H9 (cell line): ENCODE results near the gene ARHGAP4. TPM values are rescaled to one million over a fixed set of nuclear protein-coding genes. Genes with fewer than 3 reads are reported as not detected.

Experiments used
- DNase-seq: peaks from one replicate; pipeline ENCODE4 v3.0.0-alpha.2; 2017
- H2AFZ ChIP-seq: one replicate; pipeline ENCODE4 v1.6.1; 2013; ENCODE audit warnings: mild to moderate bottlenecking, low read length, control low read depth, moderate library complexity
- H2AK5ac ChIP-seq: 2 replicates; pipeline ENCODE4 v1.6.1; 2013; ENCODE audit warnings: low read length, control low read depth, mixed read lengths; ENCODE audit not compliant: insufficient read length
- H2BK120ac ChIP-seq: one replicate; pipeline ENCODE4 v1.6.1; 2013; ENCODE audit warnings: low read depth, mild to moderate bottlenecking, low read length, control low read depth, inconsistent platforms; ENCODE audit not compliant: poor library complexity, severe bottlenecking
- H2BK12ac ChIP-seq: 2 replicates; pipeline ENCODE4 v1.6.1; 2013; ENCODE audit warnings: low read length, control low read depth, mixed read lengths, low read depth; ENCODE audit not compliant: insufficient read length
- H2BK15ac ChIP-seq: 2 replicates; pipeline ENCODE4 v1.6.1; 2013; ENCODE audit warnings: low read depth, low read length, control low read depth
- H2BK20ac ChIP-seq: one replicate; pipeline ENCODE4 v1.6.1; 2013; ENCODE audit warnings: low read depth, mild to moderate bottlenecking, low read length, control low read depth, inconsistent platforms; ENCODE audit not compliant: poor library complexity, severe bottlenecking
- H2BK5ac ChIP-seq: 2 replicates; pipeline ENCODE4 v1.6.1; 2013; ENCODE audit warnings: low read length, control low read depth, mixed read lengths; ENCODE audit not compliant: insufficient read length
- H3K14ac ChIP-seq: 2 replicates; pipeline ENCODE4 v1.6.1; 2013; ENCODE audit warnings: low read length, control low read depth; ENCODE audit not compliant: insufficient read depth
- H3K18ac ChIP-seq: 2 replicates; pipeline ENCODE4 v1.6.1; 2013; ENCODE audit warnings: low read depth, mild to moderate bottlenecking, mixed read lengths, low read length, control low read depth; ENCODE audit not compliant: insufficient read length
- H3K23ac ChIP-seq: 2 replicates; pipeline ENCODE4 v1.6.1; 2013; ENCODE audit warnings: low read length, control low read depth, mixed read lengths, low read depth; ENCODE audit not compliant: insufficient read length
- H3K23me2 ChIP-seq: 2 replicates; pipeline ENCODE4 v1.6.1; 2013; ENCODE audit warnings: low read depth, mild to moderate bottlenecking, mixed read lengths, low read length, control low read depth; ENCODE audit not compliant: insufficient read length, poor library complexity, severe bottlenecking
- H3K27ac ChIP-seq: 2 replicates; pipeline ENCODE4 v1.5.1; 2013; ENCODE audit warnings: low read length, control low read depth, mixed read lengths, low read depth; ENCODE audit not compliant: insufficient read length
- H3K27me3 ChIP-seq: 2 replicates; pipeline ENCODE4 v1.6.1; 2013; ENCODE audit warnings: low read length, control low read depth, inconsistent platforms; ENCODE audit not compliant: insufficient read depth
- H3K4ac ChIP-seq: 2 replicates; pipeline ENCODE4 v1.6.1; 2013; ENCODE audit warnings: low read depth, mild to moderate bottlenecking, control low read depth, inconsistent platforms, low read length, moderate library complexity
- H3K4me1 ChIP-seq: 2 replicates; pipeline ENCODE4 v1.6.1; 2013; ENCODE audit warnings: low read length, control low read depth, inconsistent platforms; ENCODE audit not compliant: insufficient read depth
- H3K4me2 ChIP-seq: 2 replicates; pipeline ENCODE4 v1.6.1; 2013; ENCODE audit warnings: low read length, control low read depth, mixed read lengths; ENCODE audit not compliant: insufficient read length, insufficient read depth
- H3K56ac ChIP-seq: 2 replicates; pipeline ENCODE4 v1.6.1; 2013; ENCODE audit warnings: low read depth, mild to moderate bottlenecking, mixed read lengths, low read length, control low read depth; ENCODE audit not compliant: insufficient read length
- H3K79me1 ChIP-seq: 2 replicates; pipeline ENCODE4 v1.6.1; 2013; ENCODE audit warnings: low read depth, mild to moderate bottlenecking, moderate library complexity, low read length, control low read depth, inconsistent platforms; ENCODE audit not compliant: insufficient read depth, poor library complexity, severe bottlenecking
- H3K79me2 ChIP-seq: 2 replicates; pipeline ENCODE4 v1.6.1; 2013; ENCODE audit warnings: low read length, control low read depth, inconsistent platforms; ENCODE audit not compliant: insufficient read depth
- H3K9ac ChIP-seq: 2 replicates; pipeline ENCODE4 v1.6.1; 2013; ENCODE audit warnings: low read length, control low read depth, mixed read lengths; ENCODE audit not compliant: insufficient read length; ENCODE audit errors: extremely low read depth
- H3K9me3 ChIP-seq: one replicate; pipeline ENCODE4 v1.6.1; 2013; ENCODE audit warnings: low read depth, low read length, inconsistent platforms; ENCODE audit not compliant: control insufficient read depth
- H3T11ph ChIP-seq: one replicate; pipeline ENCODE4 v1.6.1; 2013; ENCODE audit warnings: mild to moderate bottlenecking, low read length, control low read depth, inconsistent platforms
- H4K20me1 ChIP-seq: one replicate; pipeline ENCODE4 v1.6.1; 2013; ENCODE audit not compliant: control insufficient read depth, insufficient read length, insufficient read depth
- H4K5ac ChIP-seq: 2 replicates; pipeline ENCODE4 v1.6.1; 2013; ENCODE audit warnings: low read depth, mild to moderate bottlenecking, mixed read lengths, low read length, control low read depth; ENCODE audit not compliant: insufficient read length
- H4K8ac ChIP-seq: replicated peaks from 2 replicates; pipeline ENCODE4 v1.6.1; 2013; ENCODE audit warnings: low read length, control low read depth, mixed read lengths, low read depth; ENCODE audit not compliant: insufficient read length
- H4K91ac ChIP-seq: 2 replicates; pipeline ENCODE4 v1.6.1; 2013; ENCODE audit warnings: low read depth, mild to moderate bottlenecking, moderate library complexity, mixed read lengths, low read length, control low read depth; ENCODE audit not compliant: insufficient read length
- H3K27ac Mint-ChIP-seq, 3 experiments: 2 replicates in 2 of 3; 3 replicates in 1 of 3; pipeline ENCODE4 v1.8.0; 2020 to 2021; ENCODE audit warnings: mixed read lengths in 3 of 3, mild to moderate bottlenecking in 1 of 3, moderate library complexity in 1 of 3
- H3K27me3 Mint-ChIP-seq: 2 replicates; pipeline ENCODE4 v1.8.0; 2021; ENCODE audit warnings: low read depth, mild to moderate bottlenecking, moderate library complexity, mixed read lengths
- H3K36me3 Mint-ChIP-seq, 3 experiments: 2 replicates in 2 of 3; 3 replicates in 1 of 3; pipeline ENCODE4 v1.8.0; 2020 to 2021; ENCODE audit warnings: low read depth in 3 of 3, mixed read lengths in 3 of 3; ENCODE audit not compliant: insufficient read depth in 1 of 3
- H3K4me1 Mint-ChIP-seq, 2 experiments: 2 replicates each; pipeline ENCODE4 v1.8.0; 2020; ENCODE audit warnings: mixed read lengths in 2 of 2
- H3K4me3 Mint-ChIP-seq, 2 experiments: 2 replicates in 1 of 2; 3 replicates in 1 of 2; pipeline ENCODE4 v1.8.0; 2020 to 2021; ENCODE audit warnings: mild to moderate bottlenecking in 2 of 2, mixed read lengths in 2 of 2, moderate library complexity in 1 of 2
- H3K9me3 Mint-ChIP-seq, 2 experiments: 2 replicates in 1 of 2; 3 replicates in 1 of 2; pipeline ENCODE4 v1.8.0; 2020; ENCODE audit warnings: mild to moderate bottlenecking in 2 of 2, mixed read lengths in 2 of 2, moderate library complexity in 1 of 2
- WGBS: extraction: QIAGEN DNeasy Blood & Tissue Kit; methylation state at CpG from one replicate; pipeline ENCODE4 v1.1.7; 2013; ENCODE audit warnings: missing lambda C conversion rate, low lambda C conversion rate, mixed read lengths; ENCODE audit not compliant: insufficient read length; ENCODE audit errors: extremely low coverage; 5-methylcytosine and 5-hydroxymethylcytosine counted together
- total RNA-seq: library from RNA; stranded (reverse); gene quantifications from 2 replicates; pipeline ENCODE4 v1.2.1, GENCODE V29; 2021
- TF ChIP-seq, protein P1 (sequence below): fragments of 200-600 bp; sonication (generic); conservative IDR thresholded peaks from 3 replicates; pipeline ENCODE4 v1.8.0; 2021; ENCODE audit warnings: antibody characterized with exemption, mild to moderate bottlenecking

The ARHGAP4 gene
- total RNA-seq, 1 experiment from 2014 or later = 37.8 TPM

DNA sequence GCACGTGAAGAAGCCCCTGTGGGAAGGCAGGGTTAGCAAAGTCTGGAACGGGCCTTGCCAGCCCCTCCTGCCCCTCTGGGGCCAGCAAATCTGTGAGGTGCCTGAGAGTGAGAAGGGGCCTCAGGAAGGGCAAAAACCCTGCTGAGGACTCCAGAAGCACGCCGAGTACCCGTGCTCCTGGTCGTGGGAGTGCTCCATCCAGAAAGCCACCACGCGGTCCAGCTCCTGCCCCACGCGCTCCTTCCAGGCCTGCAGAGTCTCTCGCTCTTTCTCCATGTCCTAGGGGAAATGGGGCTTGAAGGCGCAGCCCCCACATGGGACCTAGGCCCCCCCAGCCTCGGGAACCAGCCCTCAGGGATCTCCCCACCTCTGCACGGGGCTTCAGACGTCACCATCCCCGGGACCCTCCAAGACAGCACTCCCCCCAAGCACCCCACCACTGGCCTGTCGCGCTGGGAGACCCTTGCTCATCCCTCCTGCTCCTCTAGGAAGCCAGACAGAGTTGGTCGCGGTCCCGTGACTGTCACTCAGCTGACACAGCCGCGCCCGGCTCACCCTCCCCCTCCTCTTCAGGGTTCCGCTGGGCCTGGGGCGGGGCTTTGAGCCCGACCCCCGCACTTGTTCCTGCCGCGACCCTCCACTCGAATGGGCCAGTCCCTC, 18.2 kb upstream of the ARHGAP4 start, which contains the start of gene RENBP:
TSS of gene RENBP (minus strand) at position 504 of the 660 bp plus-strand sequence. CDS start at position 471, 33 bp downstream.
- H2AK5ac ChIP-seq = no peak within 1 kb of the TSS
- H3K27ac ChIP-seq = no peak within 1 kb of the TSS
- no peak within 1 kb of the TSS for H3K4me2 ChIP-seq
- H2BK15ac ChIP-seq = no peak within 1 kb of the TSS
- H3K27ac Mint-ChIP-seq = peak within 1 kb of the TSS in 1 of 3 experiments; percentile 35; a peak in 1 of 7 replicates
- H3K9me3 Mint-ChIP-seq = peaks cover 19 to 28% of the 10 kb centered on the region in 2 experiments
- H2BK5ac ChIP-seq = no peak within 1 kb of the TSS
- DNase-seq = peak; percentile 67
- WGBS = no CpG with 5 or more reads among the region's 31 CpGs
- no peaks in the 10 kb centered on the region for H3K27me3 ChIP-seq
- H3K14ac ChIP-seq = 0 out of 2 replicates have a peak within 1 kb of the TSS, but pooled peaks have one; percentile 5
- H3K4me1 Mint-ChIP-seq = peaks cover 15 to 39% of the 10 kb centered on the region in 2 experiments
- H3K9me3 ChIP-seq = no peaks in the 10 kb centered on the region
- peak within 1 kb of the TSS; percentile 47 to 71; a peak in 3 of 5 replicates for H3K4me3 Mint-ChIP-seq
- H3T11ph ChIP-seq = no peak within 1 kb of the TSS
- no peak within 1 kb of the TSS for H4K91ac ChIP-seq
- H3K27me3 Mint-ChIP-seq = no peaks in the 10 kb centered on the region
- no peaks in the 10 kb centered on the region for H3K4me1 ChIP-seq
- no peaks in the 10 kb centered on the region for H3K79me2 ChIP-seq
- H4K5ac ChIP-seq = no peak within 1 kb of the TSS
- TF ChIP-seq, protein P1, sequence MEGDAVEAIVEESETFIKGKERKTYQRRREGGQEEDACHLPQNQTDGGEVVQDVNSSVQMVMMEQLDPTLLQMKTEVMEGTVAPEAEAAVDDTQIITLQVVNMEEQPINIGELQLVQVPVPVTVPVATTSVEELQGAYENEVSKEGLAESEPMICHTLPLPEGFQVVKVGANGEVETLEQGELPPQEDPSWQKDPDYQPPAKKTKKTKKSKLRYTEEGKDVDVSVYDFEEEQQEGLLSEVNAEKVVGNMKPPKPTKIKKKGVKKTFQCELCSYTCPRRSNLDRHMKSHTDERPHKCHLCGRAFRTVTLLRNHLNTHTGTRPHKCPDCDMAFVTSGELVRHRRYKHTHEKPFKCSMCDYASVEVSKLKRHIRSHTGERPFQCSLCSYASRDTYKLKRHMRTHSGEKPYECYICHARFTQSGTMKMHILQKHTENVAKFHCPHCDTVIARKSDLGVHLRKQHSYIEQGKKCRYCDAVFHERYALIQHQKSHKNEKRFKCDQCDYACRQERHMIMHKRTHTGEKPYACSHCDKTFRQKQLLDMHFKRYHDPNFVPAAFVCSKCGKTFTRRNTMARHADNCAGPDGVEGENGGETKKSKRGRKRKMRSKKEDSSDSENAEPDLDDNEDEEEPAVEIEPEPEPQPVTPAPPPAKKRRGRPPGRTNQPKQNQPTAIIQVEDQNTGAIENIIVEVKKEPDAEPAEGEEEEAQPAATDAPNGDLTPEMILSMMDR = no peak
- no peaks in the 10 kb centered on the region for H3K79me1 ChIP-seq
- H2BK12ac ChIP-seq = no peak within 1 kb of the TSS
- H3K56ac ChIP-seq = no peak within 1 kb of the TSS
- no peaks in the 10 kb centered on the region for H4K20me1 ChIP-seq
- no peak within 1 kb of the TSS for H4K8ac ChIP-seq
- H3K36me3 Mint-ChIP-seq = peaks cover 9 to 28% (median 18%) of the 10 kb centered on the region in 3 experiments
- no peak within 1 kb of the TSS for H3K4ac ChIP-seq
- H3K23ac ChIP-seq = no peak within 1 kb of the TSS
- no peak within 1 kb of the TSS for H2AFZ ChIP-seq
- H3K18ac ChIP-seq = no peak within 1 kb of the TSS
- no peaks in the 10 kb centered on the region for H3K23me2 ChIP-seq
- H3K9ac ChIP-seq = no peak within 1 kb of the TSS
- no peak within 1 kb of the TSS for H2BK120ac ChIP-seq
- no peak within 1 kb of the TSS for H2BK20ac ChIP-seq
